ENCODE measurements around the gene CLRN1. TPM values are rescaled to one million over a fixed set of nuclear protein-coding genes. Genes with fewer than 3 reads are reported as not detected.

Gene CLRN1
- total and polyA plus RNA-seq, 2 of the 13 experiments (the other 11 are each of a cell fraction or from before 2014, with no cell fraction given) = not detected

DNA sequence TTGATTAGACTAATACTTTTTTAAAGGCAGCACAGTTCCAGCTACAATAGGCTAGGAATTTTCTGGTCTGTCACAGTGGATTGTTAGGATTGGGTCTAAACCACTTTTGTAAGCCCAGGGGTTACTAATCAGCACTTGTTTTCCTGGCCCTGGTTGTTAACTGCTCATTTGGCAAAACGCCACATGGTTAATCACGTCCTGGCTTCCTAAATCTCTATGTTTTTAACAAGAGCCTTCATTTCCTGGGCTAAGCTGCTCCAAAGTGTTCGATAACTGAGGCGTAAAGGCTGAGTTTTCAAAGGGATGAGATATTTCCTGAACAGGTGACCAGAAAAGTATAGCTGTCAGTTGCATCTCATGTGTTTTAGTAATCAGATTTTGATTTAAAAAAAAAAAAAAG is 38.9 kb upstream of the CLRN1 start:
- H3K4me3 ChIP-seq (replicated peaks in 1 of 3; ENCODE audit: insufficient read depth in 1 of 3, low read depth in 2 of 3, low read length in 3 of 3) = no peak overlapping the region
- no peak overlapping the region for H3K4me2 ChIP-seq (ENCODE audit: low read depth, low read length)
- H3K27me3 ChIP-seq (ENCODE audit: control insufficient read depth in 1 of 2, insufficient read depth in 2 of 2, low read length in 2 of 2) = no peaks in the 10 kb centered on the region
- H3K36me3 ChIP-seq (replicated peaks in 1 of 2; ENCODE audit: control insufficient read depth in 1 of 2, insufficient read depth in 2 of 2, low read length in 2 of 2) = no peaks in the 10 kb centered on the region
- BruUV-seq (replicated peaks) = no TSS peak
- no peak overlapping the region for H3K27ac ChIP-seq (ENCODE audit: extremely low read length, insufficient read depth, low read length)
- ATAC-seq (no peak), FAIRE-seq (no peak), DNase-seq (ENCODE audit: low spot score) (no peak)
- H2AFZ ChIP-seq (ENCODE audit: low read length) = no peak overlapping the region
- no peaks in the 10 kb centered on the region for H3K9me3 ChIP-seq (ENCODE audit: low read length)
- 45% methylated on average over 4 of the region's 4 CpGs for WGBS (ENCODE audit: low lambda C conversion rate)
- H3K79me2 ChIP-seq (ENCODE audit: insufficient read depth, low read length) = no peaks in the 10 kb centered on the region
- in situ Hi-C loops (cut with HindIII; ENCODE audit: extremely low pct_ligation_motif_present, low pct_unique_long_range_greater_than_20kb) (no loop called here), intact Hi-C loops (cut with micrococcal nuclease; ENCODE audit: unreplicated experiment) (no loop called here)
- 0 out of 2 replicates have a peak, but pooled peaks cover 10% of the 10 kb centered on the region for H3K4me1 ChIP-seq (ENCODE audit: insufficient read depth, low read length)
- POLR2A ChIA-PET = no interaction called here
- H4K20me1 ChIP-seq (ENCODE audit: insufficient read depth, low read length) = no peaks in the 10 kb centered on the region
- H3K9ac ChIP-seq (ENCODE audit: insufficient read depth, low read depth, low read length) = no peak overlapping the region
- CTCF ChIA-PET (ENCODE audit: low intra/inter-chr PET ratio, low total read pairs) = no interaction called here
- TF ChIP-seq CBX2 (IDR thresholded peaks at IDR 0.05; ENCODE audit: low read depth, low read length) (no peak), CBX2 (CRISPR knock-in tag; IDR thresholded peaks at IDR 0.05; ENCODE audit: low read depth) (no peak), KDM2A (CRISPR knock-in tag; IDR thresholded peaks at IDR 0.05; ENCODE audit: borderline replicate concordance, low read depth) (no peak), ZNF282 (IDR thresholded peaks at IDR 0.05; ENCODE audit: partially characterized antibody) (no peak), FOSL1 (CRISPR knock-in tag; IDR thresholded peaks at IDR 0.05; ENCODE audit: borderline replicate concordance) (no peak), ZMYM2 (CRISPR knock-in tag; IDR thresholded peaks at IDR 0.05) (no peak), MIER2 (CRISPR knock-in tag; IDR thresholded peaks at IDR 0.05) (no peak), ONECUT2 (CRISPR knock-in tag; IDR thresholded peaks at IDR 0.05) (no peak), FOXO1 (CRISPR knock-in tag; IDR thresholded peaks at IDR 0.05) (no peak), HNF4G (IDR thresholded peaks at IDR 0.05; ENCODE audit: borderline replicate concordance, low read depth, low read length) (no peak), HNF4G (CRISPR knock-in tag; IDR thresholded peaks at IDR 0.05; ENCODE audit: borderline replicate concordance, low read depth) (no peak), NCOA2 (CRISPR knock-in tag; IDR thresholded peaks at IDR 0.05) (no peak), GTF2F1 (IDR thresholded peaks at IDR 0.05; ENCODE audit: low read length) (no peak)
- TF ChIP-seq, protein P1, sequence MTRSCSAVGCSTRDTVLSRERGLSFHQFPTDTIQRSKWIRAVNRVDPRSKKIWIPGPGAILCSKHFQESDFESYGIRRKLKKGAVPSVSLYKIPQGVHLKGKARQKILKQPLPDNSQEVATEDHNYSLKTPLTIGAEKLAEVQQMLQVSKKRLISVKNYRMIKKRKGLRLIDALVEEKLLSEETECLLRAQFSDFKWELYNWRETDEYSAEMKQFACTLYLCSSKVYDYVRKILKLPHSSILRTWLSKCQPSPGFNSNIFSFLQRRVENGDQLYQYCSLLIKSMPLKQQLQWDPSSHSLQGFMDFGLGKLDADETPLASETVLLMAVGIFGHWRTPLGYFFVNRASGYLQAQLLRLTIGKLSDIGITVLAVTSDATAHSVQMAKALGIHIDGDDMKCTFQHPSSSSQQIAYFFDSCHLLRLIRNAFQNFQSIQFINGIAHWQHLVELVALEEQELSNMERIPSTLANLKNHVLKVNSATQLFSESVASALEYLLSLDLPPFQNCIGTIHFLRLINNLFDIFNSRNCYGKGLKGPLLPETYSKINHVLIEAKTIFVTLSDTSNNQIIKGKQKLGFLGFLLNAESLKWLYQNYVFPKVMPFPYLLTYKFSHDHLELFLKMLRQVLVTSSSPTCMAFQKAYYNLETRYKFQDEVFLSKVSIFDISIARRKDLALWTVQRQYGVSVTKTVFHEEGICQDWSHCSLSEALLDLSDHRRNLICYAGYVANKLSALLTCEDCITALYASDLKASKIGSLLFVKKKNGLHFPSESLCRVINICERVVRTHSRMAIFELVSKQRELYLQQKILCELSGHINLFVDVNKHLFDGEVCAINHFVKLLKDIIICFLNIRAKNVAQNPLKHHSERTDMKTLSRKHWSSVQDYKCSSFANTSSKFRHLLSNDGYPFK (CRISPR knock-in tag; IDR thresholded peaks at IDR 0.05; ENCODE audit: borderline replicate concordance) = no peak
- TF ChIP-seq, protein P2, sequence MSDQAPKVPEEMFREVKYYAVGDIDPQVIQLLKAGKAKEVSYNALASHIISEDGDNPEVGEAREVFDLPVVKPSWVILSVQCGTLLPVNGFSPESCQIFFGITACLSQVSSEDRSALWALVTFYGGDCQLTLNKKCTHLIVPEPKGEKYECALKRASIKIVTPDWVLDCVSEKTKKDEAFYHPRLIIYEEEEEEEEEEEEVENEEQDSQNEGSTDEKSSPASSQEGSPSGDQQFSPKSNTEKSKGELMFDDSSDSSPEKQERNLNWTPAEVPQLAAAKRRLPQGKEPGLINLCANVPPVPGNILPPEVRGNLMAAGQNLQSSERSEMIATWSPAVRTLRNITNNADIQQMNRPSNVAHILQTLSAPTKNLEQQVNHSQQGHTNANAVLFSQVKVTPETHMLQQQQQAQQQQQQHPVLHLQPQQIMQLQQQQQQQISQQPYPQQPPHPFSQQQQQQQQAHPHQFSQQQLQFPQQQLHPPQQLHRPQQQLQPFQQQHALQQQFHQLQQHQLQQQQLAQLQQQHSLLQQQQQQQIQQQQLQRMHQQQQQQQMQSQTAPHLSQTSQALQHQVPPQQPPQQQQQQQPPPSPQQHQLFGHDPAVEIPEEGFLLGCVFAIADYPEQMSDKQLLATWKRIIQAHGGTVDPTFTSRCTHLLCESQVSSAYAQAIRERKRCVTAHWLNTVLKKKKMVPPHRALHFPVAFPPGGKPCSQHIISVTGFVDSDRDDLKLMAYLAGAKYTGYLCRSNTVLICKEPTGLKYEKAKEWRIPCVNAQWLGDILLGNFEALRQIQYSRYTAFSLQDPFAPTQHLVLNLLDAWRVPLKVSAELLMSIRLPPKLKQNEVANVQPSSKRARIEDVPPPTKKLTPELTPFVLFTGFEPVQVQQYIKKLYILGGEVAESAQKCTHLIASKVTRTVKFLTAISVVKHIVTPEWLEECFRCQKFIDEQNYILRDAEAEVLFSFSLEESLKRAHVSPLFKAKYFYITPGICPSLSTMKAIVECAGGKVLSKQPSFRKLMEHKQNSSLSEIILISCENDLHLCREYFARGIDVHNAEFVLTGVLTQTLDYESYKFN (CRISPR knock-in tag; conservative IDR thresholded peaks at IDR 0.05) = no peak
- TF ChIP-seq, protein P3, sequence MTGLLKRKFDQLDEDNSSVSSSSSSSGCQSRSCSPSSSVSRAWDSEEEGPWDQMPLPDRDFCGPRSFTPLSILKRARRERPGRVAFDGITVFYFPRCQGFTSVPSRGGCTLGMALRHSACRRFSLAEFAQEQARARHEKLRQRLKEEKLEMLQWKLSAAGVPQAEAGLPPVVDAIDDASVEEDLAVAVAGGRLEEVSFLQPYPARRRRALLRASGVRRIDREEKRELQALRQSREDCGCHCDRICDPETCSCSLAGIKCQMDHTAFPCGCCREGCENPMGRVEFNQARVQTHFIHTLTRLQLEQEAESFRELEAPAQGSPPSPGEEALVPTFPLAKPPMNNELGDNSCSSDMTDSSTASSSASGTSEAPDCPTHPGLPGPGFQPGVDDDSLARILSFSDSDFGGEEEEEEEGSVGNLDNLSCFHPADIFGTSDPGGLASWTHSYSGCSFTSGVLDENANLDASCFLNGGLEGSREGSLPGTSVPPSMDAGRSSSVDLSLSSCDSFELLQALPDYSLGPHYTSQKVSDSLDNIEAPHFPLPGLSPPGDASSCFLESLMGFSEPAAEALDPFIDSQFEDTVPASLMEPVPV (CRISPR knock-in tag; IDR thresholded peaks at IDR 0.05) = no peak
- TF ChIP-seq, protein P4, sequence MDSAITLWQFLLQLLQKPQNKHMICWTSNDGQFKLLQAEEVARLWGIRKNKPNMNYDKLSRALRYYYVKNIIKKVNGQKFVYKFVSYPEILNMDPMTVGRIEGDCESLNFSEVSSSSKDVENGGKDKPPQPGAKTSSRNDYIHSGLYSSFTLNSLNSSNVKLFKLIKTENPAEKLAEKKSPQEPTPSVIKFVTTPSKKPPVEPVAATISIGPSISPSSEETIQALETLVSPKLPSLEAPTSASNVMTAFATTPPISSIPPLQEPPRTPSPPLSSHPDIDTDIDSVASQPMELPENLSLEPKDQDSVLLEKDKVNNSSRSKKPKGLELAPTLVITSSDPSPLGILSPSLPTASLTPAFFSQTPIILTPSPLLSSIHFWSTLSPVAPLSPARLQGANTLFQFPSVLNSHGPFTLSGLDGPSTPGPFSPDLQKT (CRISPR knock-in tag; IDR thresholded peaks at IDR 0.05; ENCODE audit: borderline replicate concordance) = no peak

Data from HepG2 (cell line).